ENCODE data around the gene ZGRF1.
A peak's percentile ranks its signal among the peaks of the same experiment; 100 is the strongest.
"Not testable (repeated sequence)": the region's sequence is repeated elsewhere in the genome, so short reads cannot be mapped to it uniquely, and the experiment has no call there.

ZGRF1 gene

DNA sequence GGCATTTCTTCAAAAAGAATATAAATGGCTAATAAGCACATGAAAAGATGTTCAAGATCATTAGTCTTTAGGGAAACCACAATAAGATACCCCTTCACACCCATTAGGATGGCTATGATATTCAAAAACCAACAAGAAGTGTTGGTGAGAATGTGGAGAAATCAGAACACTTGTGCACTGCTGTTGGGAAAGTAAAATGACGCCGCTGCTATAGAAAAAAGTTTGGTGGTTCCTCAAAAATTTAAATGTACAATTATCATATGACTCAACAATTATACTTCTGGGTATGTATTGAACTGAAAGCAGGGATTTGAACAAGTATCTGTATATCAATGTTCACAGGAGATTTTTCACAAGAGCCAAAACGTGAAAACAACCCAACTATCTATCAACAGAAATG is 91.4 kb downstream of the ZGRF1 start:
- Histone ChIP-seq H3K36me3 (peaks cover 0 to 64% (median 28%) of the 10 kb centered on the region in 11 experiments; a peak in 17 of 22 replicates), H3K4me2 (no peak overlapping the region), H3K27ac (no peak overlapping the region), H3K9me3 (replicated peaks in 1 of 11) (no peaks in the 10 kb centered on the region), H3K4me1 (no peaks in the 10 kb centered on the region), H3K9ac (no peak overlapping the region), H4K20me1 (no peaks in the 10 kb centered on the region), H3K4me3 (no peak overlapping the region), H3K27me3 (no peaks in the 10 kb centered on the region)
- TF ChIP-seq Cebpa-rat (IDR thresholded peaks at IDR 0.05), result no peak

DNA sequence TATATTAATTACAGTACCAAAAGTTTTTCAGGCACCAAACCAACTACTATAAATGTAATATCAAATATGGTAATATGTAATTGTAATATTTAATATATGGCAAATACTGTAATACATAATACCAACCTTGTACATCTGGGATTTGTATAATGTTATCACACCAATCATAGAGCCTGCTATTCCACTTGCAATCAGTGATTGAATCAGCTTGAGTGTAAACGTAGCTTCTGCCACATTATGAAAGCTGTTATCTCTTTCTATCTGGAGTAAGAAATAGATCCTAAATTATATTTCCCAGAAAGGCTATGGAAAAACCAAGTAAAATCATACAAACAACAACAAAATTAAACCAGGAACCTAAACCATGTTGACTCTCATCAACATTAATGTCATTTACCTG is 96.0 kb downstream of the ZGRF1 start:
- no peak overlapping the region for H3K4me2 ChIP-seq
- no peaks in the 10 kb centered on the region for H3K27me3 ChIP-seq
- H3K27ac ChIP-seq, result no peak overlapping the region
- no peak overlapping the region for H3K4me3 ChIP-seq
- TF ChIP-seq Cebpa-rat (IDR thresholded peaks at IDR 0.05), result no peak
- no peaks in the 10 kb centered on the region for H4K20me1 ChIP-seq
- H3K4me1 ChIP-seq, result no peaks in the 10 kb centered on the region
- H3K9me3 ChIP-seq (replicated peaks in 1 of 11), result no peaks in the 10 kb centered on the region
- peaks cover 0 to 38% (median 13%) of the 10 kb centered on the region in 11 experiments; a peak in 13 of 22 replicates for H3K36me3 ChIP-seq
- no peak overlapping the region for H3K9ac ChIP-seq

DNA sequence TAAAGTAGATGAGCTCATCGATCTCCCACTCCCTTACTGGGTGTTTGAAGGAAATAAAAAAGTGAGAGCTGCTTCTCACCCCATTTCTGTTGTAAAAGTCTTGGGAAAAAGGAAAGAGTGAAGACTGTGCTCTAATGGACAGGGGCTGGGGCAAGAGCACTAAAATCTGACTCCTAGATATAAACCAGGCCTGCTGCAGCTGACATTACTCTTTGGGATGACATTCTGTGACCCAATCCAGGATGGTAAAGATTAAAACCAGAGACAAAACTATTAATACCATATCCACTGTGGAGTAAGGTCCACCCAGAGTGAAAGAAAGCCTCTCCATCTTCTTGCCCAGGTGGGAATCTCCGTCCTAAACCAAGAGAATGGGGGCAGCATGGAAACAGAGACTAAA is 100.6 kb downstream of the ZGRF1 start:
- no peaks in the 10 kb centered on the region for H3K27me3 ChIP-seq
- H3K4me1 ChIP-seq, result no peaks in the 10 kb centered on the region
- no peak overlapping the region for H3K9ac ChIP-seq
- TF ChIP-seq Cebpa-rat (IDR thresholded peaks at IDR 0.05), result no peak
- no peak overlapping the region for H3K27ac ChIP-seq
- H3K9me3 ChIP-seq (replicated peaks in 1 of 11), result no peaks in the 10 kb centered on the region
- H3K4me2 ChIP-seq, result no peak overlapping the region
- no peaks in the 10 kb centered on the region for H4K20me1 ChIP-seq
- H3K4me3 ChIP-seq, result no peak overlapping the region
- peaks cover 0 to 7% (median 5%) of the 10 kb centered on the region in 11 experiments; a peak in 7 of 22 replicates for H3K36me3 ChIP-seq

DNA sequence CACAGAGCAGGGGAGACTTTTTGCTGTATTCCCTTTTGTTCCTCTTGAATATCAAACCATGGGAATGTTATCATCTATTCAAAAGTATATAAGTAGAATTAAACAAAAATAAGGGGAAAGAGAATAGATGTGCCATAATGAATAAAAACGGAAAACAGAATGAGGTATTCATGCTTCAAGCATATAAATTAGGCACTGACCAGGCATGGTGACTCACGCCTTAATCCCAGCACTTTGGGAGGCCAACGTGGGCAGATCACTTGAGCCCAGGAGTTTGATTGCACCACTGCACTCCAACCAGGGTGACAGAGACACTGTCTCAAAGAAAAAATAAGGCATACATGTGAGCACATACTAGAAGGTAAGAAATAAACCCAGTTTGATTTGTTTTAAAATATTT is 104.4 kb downstream of the ZGRF1 start:
- Histone ChIP-seq H3K4me1 (no peaks in the 10 kb centered on the region), H4K20me1 (no peaks in the 10 kb centered on the region), H3K4me3 (no peak overlapping the region), H3K4me2 (no peak overlapping the region), H3K27me3 (no peaks in the 10 kb centered on the region), H3K9ac (no peak overlapping the region), H3K36me3 (no peaks in the 10 kb centered on the region), H3K27ac (no peak overlapping the region), H3K9me3 (replicated peaks in 1 of 11) (no peaks in the 10 kb centered on the region)
- no peak for TF ChIP-seq Cebpa-rat (IDR thresholded peaks at IDR 0.05)

DNA sequence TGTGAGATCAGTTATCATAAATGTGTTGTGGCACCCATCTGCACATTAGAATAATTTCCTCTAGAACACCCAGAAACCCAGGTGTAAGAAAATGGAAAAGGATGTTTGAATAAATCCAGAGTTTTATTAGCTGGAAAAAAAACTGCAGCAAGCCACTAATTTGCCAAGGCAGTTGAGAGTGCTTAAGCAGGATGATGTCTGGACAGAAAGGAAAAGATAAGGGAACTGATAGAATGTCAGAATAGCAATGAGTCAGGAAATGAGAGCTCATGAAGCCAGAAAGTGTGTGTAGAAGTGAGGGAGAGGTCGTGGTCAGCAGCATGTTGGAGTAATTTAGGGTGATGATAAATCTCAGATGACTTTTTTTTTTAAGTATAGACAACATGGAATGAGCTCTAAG is 105.6 kb downstream of the ZGRF1 start:
- Histone ChIP-seq H3K9ac (no peak overlapping the region), H3K4me2 (no peak overlapping the region), H3K36me3 (no peaks in the 10 kb centered on the region), H3K4me1 (no peaks in the 10 kb centered on the region), H3K27me3 (peaks cover 0 to 7% (median 7%) of the 10 kb centered on the region in 11 experiments; a peak in 16 of 22 replicates), H3K9me3 (replicated peaks in 1 of 11) (no peaks in the 10 kb centered on the region), H3K4me3 (no peak overlapping the region), H4K20me1 (no peaks in the 10 kb centered on the region), H3K27ac (no peak overlapping the region)
- no peak for TF ChIP-seq Cebpa-rat (IDR thresholded peaks at IDR 0.05)

DNA sequence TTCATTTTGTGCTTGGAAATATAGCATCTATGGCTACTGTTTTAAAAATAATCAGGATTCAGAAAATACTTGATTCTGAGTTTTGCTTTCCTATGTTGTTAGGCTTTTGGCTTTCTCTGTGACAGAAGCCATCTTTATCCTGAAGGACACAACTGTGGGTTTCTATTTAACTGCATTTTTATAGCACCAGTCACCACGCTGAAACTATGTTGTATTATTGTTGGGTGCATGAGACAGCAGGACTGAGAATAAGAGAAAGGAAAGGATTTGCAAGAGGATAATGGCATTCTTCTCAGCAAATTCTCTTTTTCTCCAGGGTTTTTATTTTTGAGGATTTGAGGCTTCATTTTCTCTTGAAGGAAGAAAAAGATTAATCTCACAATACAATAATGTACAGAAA is 110.6 kb downstream of the ZGRF1 start:
- Histone ChIP-seq H3K27me3 (peaks cover 47 to 58% (median 56%) of the 10 kb centered on the region in 11 experiments), H3K9me3 (replicated peaks in 1 of 11) (peaks cover 16 to 24% (median 22%) of the 10 kb centered on the region in 11 experiments), H3K9ac (no peak overlapping the region), H3K4me1 (peaks cover 0 to 11% (median 7%) of the 10 kb centered on the region in 10 experiments; a peak in 14 of 20 replicates), H3K36me3 (no peaks in the 10 kb centered on the region), H3K27ac (no peak overlapping the region), H3K4me2 (no peak overlapping the region), H3K4me3 (no peak overlapping the region), H4K20me1 (peaks cover 0 to 23% (median 4%) of the 10 kb centered on the region in 11 experiments; a peak in 8 of 22 replicates)
- TF ChIP-seq Cebpa-rat (IDR thresholded peaks at IDR 0.05), result no peak

DNA sequence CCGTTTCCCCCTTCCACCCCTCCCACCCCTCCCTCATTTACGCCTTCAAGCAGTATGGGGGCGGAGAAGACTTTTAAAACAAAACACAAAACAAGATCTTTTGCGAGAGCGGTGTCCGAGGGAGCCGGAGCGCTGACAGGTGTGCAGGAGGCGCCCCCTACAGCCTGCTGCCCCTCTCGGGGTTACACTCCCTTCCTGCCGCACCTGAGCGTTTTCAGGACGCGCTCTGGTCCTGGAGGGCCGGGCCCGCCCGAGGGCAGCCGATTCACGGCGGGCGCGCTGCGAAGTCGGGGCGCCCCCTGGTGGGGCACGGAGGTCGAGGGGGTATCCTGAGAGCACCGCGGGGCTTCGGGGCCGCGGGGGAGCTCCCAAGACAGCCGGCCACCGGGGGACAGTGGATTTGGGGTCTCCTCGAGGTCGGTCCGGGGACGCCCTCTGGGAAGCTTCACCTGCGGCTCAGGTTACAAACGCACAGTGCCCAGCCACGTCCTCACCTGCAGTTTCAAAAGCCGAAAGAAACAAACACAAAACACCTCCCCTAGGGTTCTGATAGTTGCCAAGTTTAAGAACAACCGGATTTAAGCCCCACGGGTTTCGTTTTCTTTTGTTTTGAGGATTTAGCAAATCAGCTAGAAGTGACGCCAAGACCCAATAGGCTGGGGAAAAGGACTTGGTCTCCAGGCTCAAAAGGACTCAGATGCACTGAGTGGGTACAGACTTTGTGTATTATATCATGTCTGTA is 112.8 kb downstream of the ZGRF1 start:
- 0 out of 22 replicates have a peak overlapping the region, but pooled peaks of 2 of the 11 experiments have one; percentile 15 to 26 for H3K9ac ChIP-seq
- H3K9me3 ChIP-seq (replicated peaks in 1 of 11), result peaks cover 34 to 41% (median 39%) of the 10 kb centered on the region in 11 experiments
- peaks cover 0 to 11% (median 7%) of the 10 kb centered on the region in 10 experiments; a peak in 14 of 20 replicates for H3K4me1 ChIP-seq
- H3K36me3 ChIP-seq, result no peaks in the 10 kb centered on the region
- H3K4me3 ChIP-seq, result peak overlapping the region; percentile 33 to 62 (median 50); a peak in 17 of 20 replicates
- peaks cover 0 to 37% (median 6%) of the 10 kb centered on the region in 11 experiments; a peak in 8 of 22 replicates for H4K20me1 ChIP-seq
- peak overlapping the region; percentile 45 to 95 (median 72) for H3K4me2 ChIP-seq
- H3K27ac ChIP-seq, result no peak overlapping the region
- no peak for TF ChIP-seq Cebpa-rat (IDR thresholded peaks at IDR 0.05)
- peaks cover 68 to 80% (median 77%) of the 10 kb centered on the region in 11 experiments for H3K27me3 ChIP-seq

DNA sequence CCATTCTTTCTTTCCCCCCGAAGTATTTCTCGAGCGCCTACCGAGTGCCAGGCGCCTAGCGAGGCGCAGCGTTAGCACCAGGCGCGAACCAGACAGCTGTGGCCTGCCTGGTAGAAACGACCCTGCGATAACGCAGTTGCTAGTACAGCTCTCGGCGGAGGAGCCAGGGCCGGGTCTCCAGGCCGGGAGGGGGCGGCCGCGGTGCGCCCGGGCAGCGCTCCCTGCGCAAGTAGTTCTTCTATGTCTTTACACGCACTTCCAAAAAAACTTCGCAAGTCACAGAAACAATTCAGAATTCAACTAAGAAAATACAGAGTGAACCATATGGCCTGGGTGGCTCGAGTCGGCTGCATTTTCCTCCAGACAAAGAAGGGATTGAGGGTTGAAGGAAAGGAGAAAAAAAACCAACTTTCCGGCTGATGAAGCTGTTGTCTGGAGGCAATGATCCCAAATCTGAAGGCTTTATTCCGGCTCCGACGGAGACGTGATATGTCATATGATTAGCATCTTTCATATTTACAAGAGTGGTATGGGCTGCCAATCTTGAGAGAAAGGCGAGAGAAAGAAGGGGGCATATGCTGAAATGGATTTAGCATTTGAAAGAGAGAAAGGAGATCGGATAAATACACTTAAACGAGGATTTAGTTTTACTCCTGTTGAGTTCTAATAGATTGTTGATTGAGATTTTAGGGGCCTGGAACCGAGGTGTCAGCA is 113.5 kb downstream of the ZGRF1 start:
- Histone ChIP-seq H3K4me1 (peaks cover 0 to 11% (median 7%) of the 10 kb centered on the region in 10 experiments; a peak in 14 of 20 replicates), H3K27me3 (peaks cover 76 to 87% (median 85%) of the 10 kb centered on the region in 11 experiments), H3K27ac (no peak overlapping the region), H3K9me3 (replicated peaks in 1 of 11) (peaks cover 34 to 41% (median 39%) of the 10 kb centered on the region in 11 experiments), H3K4me2 (peak overlapping the region; percentile 45 to 95 (median 72)), H3K9ac (0 out of 22 replicates have a peak overlapping the region, but pooled peaks of 1 of the 11 experiments have one; percentile 15), H3K36me3 (no peaks in the 10 kb centered on the region), H4K20me1 (peaks cover 0 to 45% (median 6%) of the 10 kb centered on the region in 11 experiments; a peak in 9 of 22 replicates), H3K4me3 (peak overlapping the region; percentile 33 to 62 (median 50))
- no peak for TF ChIP-seq Cebpa-rat (IDR thresholded peaks at IDR 0.05)

DNA sequence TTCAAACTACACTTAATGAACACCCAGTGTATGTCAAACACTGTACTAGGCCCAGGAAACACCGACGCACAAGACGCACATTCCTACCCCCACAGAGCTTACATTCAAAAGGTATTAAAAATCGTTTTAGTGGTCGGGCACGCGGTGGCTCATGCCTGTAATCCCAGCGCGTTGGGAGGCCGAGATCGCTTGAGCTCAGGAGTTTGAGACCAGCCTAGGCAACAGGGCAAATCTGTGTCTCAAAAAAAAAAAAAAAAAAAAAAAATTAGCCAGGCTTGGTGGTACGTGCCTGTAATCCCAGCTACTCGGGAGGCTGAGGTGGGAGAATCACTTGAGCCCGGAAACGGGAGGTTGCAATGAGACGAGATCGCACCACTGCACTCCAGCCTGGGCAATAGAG is 114.3 kb downstream of the ZGRF1 start:
- H3K36me3 ChIP-seq, H3K9ac ChIP-seq, H3K27ac ChIP-seq: not testable (repeated sequence)
- H3K4me1 ChIP-seq, result peaks cover 0 to 11% (median 8%) of the 10 kb centered on the region in 10 experiments; a peak in 15 of 20 replicates
- H3K27me3 ChIP-seq, result peaks cover 83 to 95% (median 93%) of the 10 kb centered on the region in 11 experiments
- H3K4me3 ChIP-seq, result peak overlapping the region in 5 of 10 experiments; percentile 46 to 62 (median 50); a peak in 4 of 20 replicates
- H3K4me2 ChIP-seq, result peak overlapping the region; percentile 45 to 95 (median 72); a peak in 16 of 22 replicates
- H4K20me1 ChIP-seq, result peaks cover 0 to 52% (median 9%) of the 10 kb centered on the region in 11 experiments; a peak in 16 of 22 replicates
- peaks cover 34 to 41% (median 39%) of the 10 kb centered on the region in 11 experiments for H3K9me3 ChIP-seq (replicated peaks in 1 of 11)

Measured in BLaER1 treated with 17β-estradiol and CSF1 and Interleukin-3, amounts not matched to agents 10 nM and 100 nM (cell line).